Chondrocyte (in vitro differentiated cells): Measurements from ENCODE around the gene SLIT1. TPM values are rescaled to one million over a fixed set of nuclear protein-coding genes. Genes with fewer than 3 reads are reported as not detected.

Experiments
- DNase-seq: peaks from one replicate; pipeline ENCODE4 v3.0.0; 2021; ENCODE audit warnings: mixed read lengths, low spot score
- H3K27ac Mint-ChIP-seq: one replicate; pipeline ENCODE4 v1.8.0; 2021; ENCODE audit warnings: mild to moderate bottlenecking, moderate library complexity, mixed read lengths; ENCODE audit not compliant: unreplicated experiment
- H3K27me3 Mint-ChIP-seq: 2 replicates; pipeline ENCODE4 v1.8.0; 2021; ENCODE audit warnings: low read depth, mixed read lengths
- H3K36me3 Mint-ChIP-seq: 2 replicates; pipeline ENCODE4 v1.8.0; 2021; ENCODE audit warnings: low read depth, mixed read lengths
- H3K4me1 Mint-ChIP-seq: 2 replicates; pipeline ENCODE4 v1.8.0; 2021; ENCODE audit warnings: low read depth, mild to moderate bottlenecking, mixed read lengths
- H3K4me3 Mint-ChIP-seq: one replicate; pipeline ENCODE4 v1.8.0; 2021; ENCODE audit warnings: mild to moderate bottlenecking, moderate library complexity, mixed read lengths; ENCODE audit not compliant: unreplicated experiment
- H3K9me3 Mint-ChIP-seq: 2 replicates; pipeline ENCODE4 v1.8.0; 2021; ENCODE audit warnings: low read depth, mixed read lengths
- CTCF ChIP-seq: fragments of 200-600 bp; sonication (generic); IDR thresholded peaks from 2 replicates; pipeline ENCODE4 v1.5.0; 2021; ENCODE audit warnings: antibody characterized with exemption, mild to moderate bottlenecking, moderate library complexity
- total RNA-seq: library from RNA; stranded (reverse); gene quantifications from 3 replicates; pipeline ENCODE4 v1.2.1, GENCODE V29; 2021

Gene SLIT1
- total RNA-seq, 1 donor from 2014 or later = not detected

GRCh38 chr10:97062456-97062855, 123.3 kb downstream of the SLIT1 start:
- Mint-ChIP-seq H3K36me3 (no peaks in the 10 kb centered on the region), H3K4me1 (no peaks in the 10 kb centered on the region), H3K9me3 (no peaks in the 10 kb centered on the region), H3K27me3 (peaks cover 22% of the 10 kb centered on the region), H3K27ac (no peak overlapping the region), H3K4me3 (no peak overlapping the region)
- TF ChIP-seq CTCF = no peak
- no peak for DNase-seq

GRCh38 chr10:97062046-97062445, 123.7 kb downstream of the SLIT1 start:
- DNase-seq = no peak
- Mint-ChIP-seq H3K36me3 (no peaks in the 10 kb centered on the region), H3K27me3 (peaks cover 22% of the 10 kb centered on the region), H3K27ac (no peak overlapping the region), H3K4me1 (no peaks in the 10 kb centered on the region), H3K9me3 (no peaks in the 10 kb centered on the region), H3K4me3 (no peak overlapping the region)
- no peak for TF ChIP-seq CTCF

- no peak for TF ChIP-seq CTCF
- DNase-seq = no peak
- Mint-ChIP-seq H3K27me3 (peaks cover 20% of the 10 kb centered on the region), H3K4me1 (no peaks in the 10 kb centered on the region), H3K9me3 (no peaks in the 10 kb centered on the region), H3K36me3 (no peaks in the 10 kb centered on the region), H3K4me3 (no peak overlapping the region), H3K27ac (no peak overlapping the region)
Observed at GRCh38 chr10:97061423-97061822, 124.3 kb downstream of the SLIT1 start.

GRCh38 chr10:97060441-97061084, 125.2 kb downstream of the SLIT1 start:
- no peaks in the 10 kb centered on the region for H3K4me1 Mint-ChIP-seq
- no peak for TF ChIP-seq CTCF
- H3K27ac Mint-ChIP-seq = no peak overlapping the region
- no peaks in the 10 kb centered on the region for H3K36me3 Mint-ChIP-seq
- H3K9me3 Mint-ChIP-seq = no peaks in the 10 kb centered on the region
- no peak overlapping the region for H3K4me3 Mint-ChIP-seq
- H3K27me3 Mint-ChIP-seq = peaks cover 17% of the 10 kb centered on the region
- DNase-seq = no peak

- TF ChIP-seq CTCF = no peak
- Mint-ChIP-seq H3K4me1 (no peaks in the 10 kb centered on the region), H3K4me3 (no peak overlapping the region), H3K36me3 (no peaks in the 10 kb centered on the region), H3K9me3 (no peaks in the 10 kb centered on the region), H3K27me3 (peaks cover 17% of the 10 kb centered on the region), H3K27ac (no peak overlapping the region)
- DNase-seq = no peak
Observed at GRCh38 chr10:97059872-97060205, 125.9 kb downstream of the SLIT1 start.
